ENCODE results near the gene FOXR1. TPM values are rescaled to one million over a fixed set of nuclear protein-coding genes. Genes with fewer than 3 reads are reported as not detected.

The FOXR1 gene
- total RNA-seq, 1 experiment from 2014 or later: not detected

GRCh38 chr11:118930094-118930712 is 41.4 kb upstream of the FOXR1 start:
- ChIA-PET CTCF (interaction anchor here (0.6 to 3.8 kb wide), 31 partner anchors 10 to 648 kb away, joined by 3 to 34 read pairs (median 4); partner anchors contain the start of genes DDX6 and UPK2), POLR2A (interaction anchor here (0.5 to 3.8 kb wide), 8 partner anchors 19 to 692 kb away, joined by 3 to 76 read pairs (median 5); partner anchors contain the start of gene UPK2)
- peak overlapping the region; percentile 86 for H3K4me3 Mint-ChIP-seq
- H3K36me3 Mint-ChIP-seq: no peaks in the 10 kb centered on the region
- H3K9me3 Mint-ChIP-seq: no peaks in the 10 kb centered on the region
- DNase-seq (ENCODE audit: low spot score) (peak; percentile 97), ATAC-seq (peak; percentile 68)
- H3K27me3 Mint-ChIP-seq (ENCODE audit: low read depth): peaks cover 24% of the 10 kb centered on the region
- peak overlapping the region; percentile 95 for H3K27ac Mint-ChIP-seq
- peaks cover 34% of the 10 kb centered on the region for H3K4me1 Mint-ChIP-seq
- no peak for TF ChIP-seq SMAD3 (CRISPR knock-in tag; IDR thresholded peaks at IDR 0.05; ENCODE audit: borderline replicate concordance)
- TF ChIP-seq, protein P1, sequence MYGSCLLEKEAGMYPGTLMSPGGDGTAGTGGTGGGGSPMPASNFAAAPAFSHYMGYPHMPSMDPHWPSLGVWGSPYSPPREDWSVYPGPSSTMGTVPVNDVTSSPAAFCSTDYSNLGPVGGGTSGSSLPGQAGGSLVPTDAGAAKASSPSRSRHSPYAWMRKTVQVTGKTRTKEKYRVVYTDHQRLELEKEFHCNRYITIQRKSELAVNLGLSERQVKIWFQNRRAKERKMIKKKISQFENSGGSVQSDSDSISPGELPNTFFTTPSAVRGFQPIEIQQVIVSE (CRISPR knock-in tag; IDR thresholded peaks at IDR 0.05; ENCODE audit: borderline replicate concordance): no peak
- TF ChIP-seq, protein P2, sequence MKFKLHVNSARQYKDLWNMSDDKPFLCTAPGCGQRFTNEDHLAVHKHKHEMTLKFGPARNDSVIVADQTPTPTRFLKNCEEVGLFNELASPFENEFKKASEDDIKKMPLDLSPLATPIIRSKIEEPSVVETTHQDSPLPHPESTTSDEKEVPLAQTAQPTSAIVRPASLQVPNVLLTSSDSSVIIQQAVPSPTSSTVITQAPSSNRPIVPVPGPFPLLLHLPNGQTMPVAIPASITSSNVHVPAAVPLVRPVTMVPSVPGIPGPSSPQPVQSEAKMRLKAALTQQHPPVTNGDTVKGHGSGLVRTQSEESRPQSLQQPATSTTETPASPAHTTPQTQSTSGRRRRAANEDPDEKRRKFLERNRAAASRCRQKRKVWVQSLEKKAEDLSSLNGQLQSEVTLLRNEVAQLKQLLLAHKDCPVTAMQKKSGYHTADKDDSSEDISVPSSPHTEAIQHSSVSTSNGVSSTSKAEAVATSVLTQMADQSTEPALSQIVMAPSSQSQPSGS (CRISPR knock-in tag; IDR thresholded peaks at IDR 0.05; ENCODE audit: borderline replicate concordance, low read depth): no peak
- TF ChIP-seq, protein P3, sequence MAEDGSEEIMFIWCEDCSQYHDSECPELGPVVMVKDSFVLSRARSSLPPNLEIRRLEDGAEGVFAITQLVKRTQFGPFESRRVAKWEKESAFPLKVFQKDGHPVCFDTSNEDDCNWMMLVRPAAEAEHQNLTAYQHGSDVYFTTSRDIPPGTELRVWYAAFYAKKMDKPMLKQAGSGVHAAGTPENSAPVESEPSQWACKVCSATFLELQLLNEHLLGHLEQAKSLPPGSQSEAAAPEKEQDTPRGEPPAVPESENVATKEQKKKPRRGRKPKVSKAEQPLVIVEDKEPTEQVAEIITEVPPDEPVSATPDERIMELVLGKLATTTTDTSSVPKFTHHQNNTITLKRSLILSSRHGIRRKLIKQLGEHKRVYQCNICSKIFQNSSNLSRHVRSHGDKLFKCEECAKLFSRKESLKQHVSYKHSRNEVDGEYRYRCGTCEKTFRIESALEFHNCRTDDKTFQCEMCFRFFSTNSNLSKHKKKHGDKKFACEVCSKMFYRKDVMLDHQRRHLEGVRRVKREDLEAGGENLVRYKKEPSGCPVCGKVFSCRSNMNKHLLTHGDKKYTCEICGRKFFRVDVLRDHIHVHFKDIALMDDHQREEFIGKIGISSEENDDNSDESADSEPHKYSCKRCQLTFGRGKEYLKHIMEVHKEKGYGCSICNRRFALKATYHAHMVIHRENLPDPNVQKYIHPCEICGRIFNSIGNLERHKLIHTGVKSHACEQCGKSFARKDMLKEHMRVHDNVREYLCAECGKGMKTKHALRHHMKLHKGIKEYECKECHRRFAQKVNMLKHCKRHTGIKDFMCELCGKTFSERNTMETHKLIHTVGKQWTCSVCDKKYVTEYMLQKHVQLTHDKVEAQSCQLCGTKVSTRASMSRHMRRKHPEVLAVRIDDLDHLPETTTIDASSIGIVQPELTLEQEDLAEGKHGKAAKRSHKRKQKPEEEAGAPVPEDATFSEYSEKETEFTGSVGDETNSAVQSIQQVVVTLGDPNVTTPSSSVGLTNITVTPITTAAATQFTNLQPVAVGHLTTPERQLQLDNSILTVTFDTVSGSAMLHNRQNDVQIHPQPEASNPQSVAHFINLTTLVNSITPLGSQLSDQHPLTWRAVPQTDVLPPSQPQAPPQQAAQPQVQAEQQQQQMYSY (CRISPR knock-in tag; IDR thresholded peaks at IDR 0.05): 0 out of 2 replicates have a peak, but pooled peaks have one; percentile 10
- no peak for TF ChIP-seq MXD4 (CRISPR knock-in tag; IDR thresholded peaks at IDR 0.05; ENCODE audit: borderline replicate concordance)
- no peak for TF ChIP-seq RORB (CRISPR knock-in tag; IDR thresholded peaks at IDR 0.05)
- no peak for TF ChIP-seq ELF4 (CRISPR knock-in tag; IDR thresholded peaks at IDR 0.05; ENCODE audit: low read depth)
- 0 out of 2 replicates have a peak, but pooled peaks have one; percentile 17 for TF ChIP-seq ZNF121 (CRISPR knock-in tag; IDR thresholded peaks at IDR 0.05)
- TF ChIP-seq ZNF138 (CRISPR knock-in tag; conservative IDR thresholded peaks at IDR 0.05): no peak
- no peak for TF ChIP-seq MYBL2 (CRISPR knock-in tag; IDR thresholded peaks at IDR 0.05)
- no peak for TF ChIP-seq ZNF219 (CRISPR knock-in tag; IDR thresholded peaks at IDR 0.05; ENCODE audit: borderline replicate concordance)
- TF ChIP-seq, protein P4, sequence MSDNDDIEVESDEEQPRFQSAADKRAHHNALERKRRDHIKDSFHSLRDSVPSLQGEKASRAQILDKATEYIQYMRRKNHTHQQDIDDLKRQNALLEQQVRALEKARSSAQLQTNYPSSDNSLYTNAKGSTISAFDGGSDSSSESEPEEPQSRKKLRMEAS (CRISPR knock-in tag; IDR thresholded peaks at IDR 0.05): peak; percentile 59; the same call in 1 of the 2 replicates
- peak; percentile 96 for TF ChIP-seq ETV6 (CRISPR knock-in tag; IDR thresholded peaks at IDR 0.05)
- no peak for TF ChIP-seq PRRX2 (CRISPR knock-in tag; IDR thresholded peaks at IDR 0.05)
- TF ChIP-seq HMGA2 (CRISPR knock-in tag; IDR thresholded peaks at IDR 0.05): no peak
- TF ChIP-seq ZBTB21 (CRISPR knock-in tag; IDR thresholded peaks at IDR 0.05; ENCODE audit: borderline replicate concordance): no peak
- TF ChIP-seq, protein P5, sequence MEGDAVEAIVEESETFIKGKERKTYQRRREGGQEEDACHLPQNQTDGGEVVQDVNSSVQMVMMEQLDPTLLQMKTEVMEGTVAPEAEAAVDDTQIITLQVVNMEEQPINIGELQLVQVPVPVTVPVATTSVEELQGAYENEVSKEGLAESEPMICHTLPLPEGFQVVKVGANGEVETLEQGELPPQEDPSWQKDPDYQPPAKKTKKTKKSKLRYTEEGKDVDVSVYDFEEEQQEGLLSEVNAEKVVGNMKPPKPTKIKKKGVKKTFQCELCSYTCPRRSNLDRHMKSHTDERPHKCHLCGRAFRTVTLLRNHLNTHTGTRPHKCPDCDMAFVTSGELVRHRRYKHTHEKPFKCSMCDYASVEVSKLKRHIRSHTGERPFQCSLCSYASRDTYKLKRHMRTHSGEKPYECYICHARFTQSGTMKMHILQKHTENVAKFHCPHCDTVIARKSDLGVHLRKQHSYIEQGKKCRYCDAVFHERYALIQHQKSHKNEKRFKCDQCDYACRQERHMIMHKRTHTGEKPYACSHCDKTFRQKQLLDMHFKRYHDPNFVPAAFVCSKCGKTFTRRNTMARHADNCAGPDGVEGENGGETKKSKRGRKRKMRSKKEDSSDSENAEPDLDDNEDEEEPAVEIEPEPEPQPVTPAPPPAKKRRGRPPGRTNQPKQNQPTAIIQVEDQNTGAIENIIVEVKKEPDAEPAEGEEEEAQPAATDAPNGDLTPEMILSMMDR (IDR thresholded peaks at IDR 0.05): peak; percentile 92
- no peak for TF ChIP-seq JAZF1 (CRISPR knock-in tag; IDR thresholded peaks at IDR 0.05)
- TF ChIP-seq FOXP1 (CRISPR knock-in tag; IDR thresholded peaks at IDR 0.05; ENCODE audit: borderline replicate concordance): no peak
- TF ChIP-seq NFYB (CRISPR knock-in tag; conservative IDR thresholded peaks at IDR 0.05; ENCODE audit: low read depth): no peak
- TF ChIP-seq, protein P6, sequence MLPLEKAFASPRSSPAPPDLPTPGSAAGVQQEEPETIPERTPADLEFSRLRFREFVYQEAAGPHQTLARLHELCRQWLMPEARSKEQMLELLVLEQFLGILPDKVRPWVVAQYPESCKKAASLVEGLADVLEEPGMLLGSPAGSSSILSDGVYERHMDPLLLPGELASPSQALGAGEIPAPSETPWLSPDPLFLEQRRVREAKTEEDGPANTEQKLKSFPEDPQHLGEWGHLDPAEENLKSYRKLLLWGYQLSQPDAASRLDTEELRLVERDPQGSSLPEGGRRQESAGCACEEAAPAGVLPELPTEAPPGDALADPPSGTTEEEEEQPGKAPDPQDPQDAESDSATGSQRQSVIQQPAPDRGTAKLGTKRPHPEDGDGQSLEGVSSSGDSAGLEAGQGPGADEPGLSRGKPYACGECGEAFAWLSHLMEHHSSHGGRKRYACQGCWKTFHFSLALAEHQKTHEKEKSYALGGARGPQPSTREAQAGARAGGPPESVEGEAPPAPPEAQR (CRISPR knock-in tag; IDR thresholded peaks at IDR 0.05): no peak
- peak; percentile 42; the same call in 1 of the 2 replicates for TF ChIP-seq TEAD1 (CRISPR knock-in tag; IDR thresholded peaks at IDR 0.05)
- TF ChIP-seq NR1H2 (CRISPR knock-in tag; IDR thresholded peaks at IDR 0.05): no peak
- no peak for TF ChIP-seq CREM (CRISPR knock-in tag; IDR thresholded peaks at IDR 0.05)
- no peak for TF ChIP-seq NFATC4 (CRISPR knock-in tag; IDR thresholded peaks at IDR 0.05)
- TF ChIP-seq ZNF512 (CRISPR knock-in tag; IDR thresholded peaks at IDR 0.05; ENCODE audit: borderline replicate concordance): no peak
- TF ChIP-seq USF2 (CRISPR knock-in tag; IDR thresholded peaks at IDR 0.05): no peak

Data from WTC11 (cell line).